KG1 (cell line): Measurements from ENCODE around the gene RIT1.
"Not testable (repeated sequence)": the region's sequence is repeated elsewhere in the genome, so short reads cannot be mapped to it uniquely, and the experiment has no call there.

ENCODE experiments used
- DNase-seq: peaks from one replicate; lab custom pipeline; 2025; lab: John Stamatoyannopoulos, UW

Gene RIT1

DNA sequence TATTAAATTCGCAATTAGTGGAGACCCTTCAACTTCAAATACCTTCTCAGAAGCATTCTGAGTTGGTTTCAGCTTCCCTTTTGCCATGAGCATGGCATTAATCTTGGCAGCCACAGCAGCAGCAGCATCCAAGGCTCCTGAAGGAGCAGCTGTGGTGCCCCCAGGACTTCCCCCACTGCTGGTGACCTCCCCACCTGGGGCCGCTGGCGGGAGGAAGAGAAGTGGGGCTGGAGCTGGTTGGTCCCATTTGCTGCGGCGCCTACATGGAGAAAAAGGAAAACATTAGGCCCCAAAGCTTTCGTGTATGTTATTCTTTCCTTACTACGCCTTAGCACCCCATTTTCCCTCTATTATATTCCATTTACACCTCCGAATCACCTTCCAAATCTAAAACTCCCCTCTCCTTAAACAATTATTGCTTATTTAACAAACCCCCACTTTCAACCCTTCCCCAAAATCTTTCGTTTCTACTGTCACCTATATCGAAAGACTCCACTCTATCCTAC is 22.5 kb upstream of the RIT1 start:
- DNase-seq = no peak

DNA sequence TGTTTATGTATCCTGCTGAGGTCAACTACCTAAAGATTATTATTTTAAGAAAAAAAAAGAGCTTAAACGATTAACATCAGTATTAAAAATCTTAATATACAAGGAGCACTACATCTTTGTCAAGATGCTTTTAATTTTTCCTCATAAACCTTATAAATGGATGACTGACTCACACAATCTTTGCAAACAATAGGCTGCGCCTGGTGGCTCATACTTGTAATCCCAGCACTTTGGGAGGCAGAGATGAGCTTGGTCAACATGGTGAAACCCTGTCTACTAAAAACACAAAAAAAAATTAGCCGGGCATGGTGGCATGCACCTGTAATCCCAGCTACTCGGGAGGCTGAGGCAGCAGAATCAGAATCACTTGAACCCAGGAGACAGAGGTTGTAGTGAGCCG is 21.3 kb upstream of the RIT1 start:
- no peak for DNase-seq

- no peak for DNase-seq
Observed at GRCh38 chr1:155932081-155932480, 20.9 kb upstream of the RIT1 start.

- no peak for DNase-seq
Observed at GRCh38 chr1:155931332-155932038, 20.3 kb upstream of the RIT1 start.

DNA sequence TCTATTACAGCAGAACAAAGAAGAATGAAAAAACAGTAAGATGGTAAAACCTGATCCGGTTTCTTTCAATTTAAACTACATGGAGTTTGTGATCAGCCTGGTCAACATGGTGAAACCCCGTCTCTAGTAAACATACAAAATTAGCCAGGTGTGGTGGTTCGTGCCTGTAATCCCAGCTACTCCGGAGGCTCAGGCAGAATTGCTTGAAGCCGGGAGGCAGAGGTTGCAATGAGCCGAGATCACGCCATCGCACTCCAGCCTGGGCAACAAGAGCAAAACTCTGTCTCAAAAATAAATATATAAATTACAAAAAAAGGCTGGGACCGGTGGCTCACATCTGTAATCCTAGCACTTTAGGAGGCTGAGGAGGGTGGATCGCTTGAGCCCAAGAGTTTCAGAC is 19.6 kb upstream of the RIT1 start:
- DNase-seq = not testable (repeated sequence)

DNA sequence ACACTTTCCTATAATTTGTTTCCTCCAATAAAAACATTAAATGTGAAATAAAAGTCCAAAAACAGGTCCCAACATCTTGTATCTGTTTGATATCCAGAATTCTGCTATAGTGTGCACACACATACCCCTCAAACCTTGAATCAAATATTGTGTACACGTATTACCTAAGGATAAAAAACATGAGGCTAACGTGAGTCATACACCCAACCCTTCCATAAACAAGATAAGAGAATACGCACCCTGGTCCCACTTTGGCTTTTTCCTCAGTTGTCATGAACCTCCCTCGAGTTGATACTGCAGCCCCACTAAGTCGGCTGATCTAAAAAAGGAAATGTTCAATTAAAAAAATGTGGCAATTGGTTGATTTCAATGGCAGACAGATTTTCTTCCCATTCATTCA is 17.9 kb upstream of the RIT1 start:
- DNase-seq = no peak

DNA sequence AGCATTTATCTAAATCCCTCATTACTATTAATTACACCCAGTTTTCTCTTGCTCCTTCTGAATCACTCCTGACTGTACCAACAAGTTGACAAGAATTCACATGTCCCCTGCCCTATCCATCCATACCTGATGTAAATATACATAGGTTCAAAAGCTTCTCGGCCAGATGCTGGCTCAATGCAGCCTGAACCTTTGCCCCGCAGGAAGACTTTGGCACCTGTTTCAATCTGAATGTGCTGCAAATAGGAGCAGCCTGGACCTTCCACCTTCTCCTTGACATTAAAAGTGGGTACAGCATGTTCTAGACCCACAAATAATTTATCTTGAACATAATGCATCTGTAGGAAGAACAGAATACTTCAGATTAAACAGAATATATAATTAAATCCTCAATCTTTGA is 14.4 kb upstream of the RIT1 start:
- no peak for DNase-seq

DNA sequence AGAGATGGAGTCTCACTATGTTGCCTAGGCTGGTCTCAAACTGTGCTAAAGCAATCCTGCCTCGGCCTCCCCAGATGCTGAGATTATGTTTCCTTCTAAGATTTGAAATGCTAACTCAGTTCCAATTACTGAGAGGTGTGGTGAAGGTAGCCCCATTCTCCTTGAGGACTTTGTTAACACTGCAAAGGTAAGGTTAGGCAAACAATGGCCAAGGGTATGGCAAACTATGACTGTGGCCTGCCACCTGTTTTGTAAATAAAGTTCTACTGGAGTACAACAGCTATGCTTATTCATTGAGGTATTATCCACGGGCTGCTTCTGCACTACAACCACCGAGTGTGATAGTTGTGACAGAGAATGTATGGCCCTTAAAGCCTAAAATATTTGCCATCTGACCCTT is 9.6 kb upstream of the RIT1 start:
- DNase-seq = no peak

- DNase-seq = no peak
Observed at GRCh38 chr1:155919801-155920200, 8.7 kb upstream of the RIT1 start.

GRCh38 chr1:155918660-155919059 is 7.5 kb upstream of the RIT1 start:
- no peak for DNase-seq

- DNase-seq = no peak
Observed at GRCh38 chr1:155913969-155914757, 3.0 kb upstream of the RIT1 start.

- DNase-seq = no peak
Observed at GRCh38 chr1:155912056-155912536, 947 bp upstream of the RIT1 start.

GRCh38 chr1:155910621-155911121 is 478 bp downstream of the RIT1 start:
- no peak for DNase-seq

DNA sequence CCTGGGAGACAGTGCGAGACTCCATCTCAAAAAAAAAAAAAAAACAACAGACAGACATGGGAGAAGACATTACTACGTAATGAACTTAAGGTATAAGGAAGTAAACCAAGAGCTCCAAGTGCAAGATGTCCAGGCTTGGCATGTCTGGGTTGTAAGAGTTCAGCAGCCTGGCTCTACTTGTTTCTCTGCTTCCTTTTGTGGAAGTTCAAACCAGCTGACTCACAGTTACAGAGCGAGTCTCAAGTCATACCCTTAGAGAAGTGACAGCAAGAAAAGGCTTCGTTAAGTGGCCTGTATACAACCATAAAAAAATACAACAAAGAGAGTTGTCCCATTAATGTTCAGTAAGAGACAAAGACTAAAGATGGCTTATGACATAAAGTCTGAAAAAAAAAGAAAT is 1.3 kb downstream of the RIT1 start:
- DNase-seq = no peak

DNA sequence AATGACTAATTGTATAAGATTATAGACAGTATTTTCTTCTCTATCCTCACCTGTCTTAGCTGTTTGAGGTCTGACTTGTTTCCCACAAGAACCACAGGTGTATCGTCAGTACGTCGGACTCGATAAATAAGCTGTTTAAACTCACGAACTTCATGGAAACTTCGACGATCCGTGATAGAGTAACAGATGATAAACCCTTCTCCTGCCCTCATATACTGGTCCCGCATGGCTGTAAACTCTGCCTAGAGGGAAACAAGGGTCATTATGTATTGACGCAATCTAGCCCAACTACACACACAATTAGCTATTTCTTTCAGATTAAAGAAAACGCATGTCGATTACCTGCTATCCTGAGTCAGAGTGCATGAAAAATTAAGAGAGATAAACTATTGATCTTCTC is 6.9 kb downstream of the RIT1 start:
- DNase-seq = no peak

GRCh38 chr1:155900161-155900560 is 11.0 kb downstream of the RIT1 start:
- DNase-seq = no peak

DNA sequence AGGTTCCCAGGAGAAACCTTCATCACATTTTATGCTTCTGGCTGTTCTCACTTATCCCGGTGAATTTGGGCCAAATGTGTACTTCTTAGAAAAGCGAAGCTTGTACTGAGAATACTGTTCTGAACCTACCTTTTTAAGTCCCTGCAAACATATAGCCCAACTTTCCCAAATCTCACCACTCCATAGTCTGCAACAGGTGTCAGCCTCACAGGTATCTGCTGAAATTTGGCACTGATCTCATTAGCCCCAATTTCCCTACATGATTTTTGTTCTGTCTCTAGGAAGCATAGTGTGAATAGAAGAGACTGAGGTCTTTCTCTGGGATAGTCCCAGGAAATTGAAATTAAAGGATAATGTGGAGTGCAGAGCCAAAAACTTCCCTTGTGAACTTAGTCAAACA is 11.5 kb downstream of the RIT1 start:
- no peak for DNase-seq

DNA sequence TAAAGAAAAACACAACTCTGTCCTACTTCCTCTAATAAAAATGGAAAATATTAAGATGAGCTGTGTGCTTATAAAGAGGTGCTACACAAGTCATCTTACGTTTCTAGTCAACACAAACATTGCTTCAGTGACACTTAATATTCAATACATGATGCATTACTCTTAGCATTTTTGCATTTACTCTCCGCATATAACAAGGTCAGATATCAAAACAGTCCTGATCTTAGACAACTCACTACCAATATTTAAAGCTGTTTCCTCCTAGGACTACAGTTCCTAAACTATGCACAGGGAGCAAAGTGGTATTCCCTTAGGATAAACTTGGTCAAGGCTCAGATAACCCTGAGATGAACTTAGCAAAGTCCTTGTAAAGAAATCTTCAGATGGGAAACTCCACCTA is 12.3 kb downstream of the RIT1 start:
- DNase-seq = no peak

DNA sequence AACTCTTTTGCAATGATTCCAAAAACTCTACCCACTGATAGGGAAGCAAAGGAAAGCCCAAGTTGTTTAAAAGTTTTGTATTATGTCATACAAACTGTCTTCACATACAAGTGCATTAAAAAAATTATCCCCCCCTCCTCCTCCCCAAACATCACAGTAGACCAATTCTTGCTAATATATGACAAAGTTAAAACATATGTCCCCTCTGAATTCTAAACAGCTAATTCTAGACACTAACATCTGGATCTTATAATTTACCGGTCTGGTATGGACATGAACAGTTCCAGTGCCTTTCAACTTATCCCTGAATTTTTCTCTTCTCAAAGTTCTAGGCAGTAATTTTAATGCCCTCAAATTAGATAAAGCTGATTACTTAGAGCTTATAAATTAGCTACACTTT is 13.4 kb downstream of the RIT1 start:
- DNase-seq = no peak

DNA sequence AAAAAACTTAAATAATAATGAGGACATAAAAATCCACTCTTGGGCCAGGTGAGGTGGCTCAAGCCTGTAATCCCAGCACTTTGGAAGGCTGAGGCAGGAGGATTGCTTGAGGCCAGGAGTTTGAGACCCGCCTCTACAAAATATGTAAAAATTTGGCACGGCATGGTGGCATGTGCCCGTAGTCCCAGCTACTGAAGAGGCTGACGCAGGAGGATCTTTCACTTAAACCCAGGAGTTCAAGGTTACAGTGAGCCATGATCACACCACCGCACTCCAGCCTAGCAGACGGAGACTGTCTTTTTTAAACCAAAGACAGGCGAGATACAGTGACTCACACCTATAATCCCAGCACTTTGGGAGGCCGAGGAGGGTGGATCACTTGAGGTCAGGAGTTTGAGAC is 14.7 kb downstream of the RIT1 start:
- not testable (repeated sequence) for DNase-seq

DNA sequence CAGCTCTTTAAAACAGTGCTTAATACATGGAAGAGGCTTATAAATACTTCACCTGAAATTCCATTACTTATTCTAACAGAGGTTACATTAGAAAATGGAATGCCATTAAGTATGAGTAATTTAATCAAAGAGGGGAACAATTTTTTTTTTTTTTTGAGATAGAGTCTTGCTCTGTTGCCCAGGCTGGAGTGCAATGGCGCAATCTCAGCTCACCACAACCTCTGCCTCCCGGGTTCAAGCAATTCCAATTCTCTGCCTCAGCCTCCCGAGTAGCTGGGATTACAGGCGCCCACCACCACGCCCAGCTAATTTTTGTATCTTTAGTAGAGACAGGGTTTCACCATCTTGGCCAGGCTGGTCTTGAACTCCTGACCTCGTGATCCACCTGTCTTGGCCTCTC is 15.5 kb downstream of the RIT1 start:
- not testable (repeated sequence) for DNase-seq

DNA sequence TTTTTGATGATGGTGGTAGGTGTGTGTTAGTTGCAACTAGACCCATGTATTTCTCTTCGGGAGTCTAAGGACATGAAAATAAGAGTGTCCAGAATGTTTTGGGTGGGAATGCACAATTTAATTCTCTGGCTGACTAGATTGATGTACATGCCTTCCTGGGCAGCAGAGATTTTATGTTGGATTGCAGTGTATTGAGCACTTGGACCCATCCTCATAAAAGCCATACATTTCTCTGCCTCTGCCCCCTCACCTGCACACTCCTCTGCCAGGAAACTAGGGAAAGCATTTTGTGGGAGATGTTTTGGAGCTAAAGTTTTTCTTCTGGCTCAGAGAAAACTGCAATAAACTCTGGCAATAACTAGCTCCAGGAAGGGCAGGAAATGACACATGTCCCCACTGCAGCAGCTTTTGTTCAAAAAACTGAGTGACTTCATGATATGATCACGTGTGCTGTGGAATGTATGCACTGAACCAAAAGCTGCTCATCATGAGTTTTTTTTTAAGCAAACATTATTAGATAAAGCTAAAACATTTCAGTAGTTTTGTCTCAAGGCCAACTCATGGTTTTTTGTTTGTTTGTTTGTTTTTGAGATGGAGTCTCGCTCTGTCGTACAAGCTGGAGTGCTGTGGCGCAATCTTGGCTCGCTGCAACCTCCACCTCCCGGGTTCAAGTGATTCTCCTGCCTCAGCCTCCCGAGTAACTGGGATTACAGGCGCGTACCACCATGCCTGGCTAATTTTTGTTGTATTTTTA is 17.6 kb downstream of the RIT1 start:
- DNase-seq = no peak
